ENCODE measurements around the gene CNTN4. TPM values are rescaled to one million over a fixed set of nuclear protein-coding genes. Genes with fewer than 3 reads are reported as not detected.

Gene CNTN4
- total RNA-seq, 1 experiment from 2014 or later, result 1.6 TPM

DNA sequence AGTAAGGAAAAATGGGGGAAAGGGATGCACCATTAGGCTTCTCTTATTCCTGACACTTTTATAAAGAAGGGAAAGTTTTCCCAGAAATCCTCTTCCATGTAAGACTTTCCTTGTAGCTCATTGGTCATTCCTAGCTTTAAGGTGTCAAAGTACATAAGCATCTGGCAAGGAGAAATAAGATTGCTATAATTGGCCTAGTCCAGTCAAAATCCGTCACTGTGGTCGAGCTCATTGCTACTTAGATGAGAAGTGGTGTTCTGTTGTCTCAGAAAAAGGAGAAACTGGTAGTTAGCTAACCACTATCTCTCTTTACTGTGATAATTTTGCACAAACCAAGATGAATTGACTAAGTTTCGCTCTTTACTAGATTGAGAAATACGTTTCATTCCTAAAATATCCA is 370.1 kb downstream of the CNTN4 start:
- no peak overlapping the region for H4K5ac ChIP-seq (ENCODE audit: insufficient read length, low read depth, low read length)
- no CpG with 5 or more reads among the region's 4 CpGs for WGBS (ENCODE audit: extremely low coverage, insufficient read length, low lambda C conversion rate)
- H3K27ac ChIP-seq (ENCODE audit: insufficient read length, low read depth, low read length), result no peak overlapping the region
- no peak overlapping the region for H3K27ac Mint-ChIP-seq
- H3K36me3 Mint-ChIP-seq (ENCODE audit: insufficient read depth in 1 of 3, low read depth in 3 of 3), result no peaks in the 10 kb centered on the region
- no peak overlapping the region for H2BK120ac ChIP-seq (ENCODE audit: low read depth, low read length, poor library complexity, severe bottlenecking)
- no peaks in the 10 kb centered on the region for H3K4me1 Mint-ChIP-seq
- H2AK5ac ChIP-seq (ENCODE audit: insufficient read length, low read length), result no peak overlapping the region
- H2BK5ac ChIP-seq (ENCODE audit: insufficient read length, low read length), result no peak overlapping the region
- H2BK12ac ChIP-seq (ENCODE audit: insufficient read length, low read depth, low read length), result no peak overlapping the region
- TF ChIP-seq, protein P1, sequence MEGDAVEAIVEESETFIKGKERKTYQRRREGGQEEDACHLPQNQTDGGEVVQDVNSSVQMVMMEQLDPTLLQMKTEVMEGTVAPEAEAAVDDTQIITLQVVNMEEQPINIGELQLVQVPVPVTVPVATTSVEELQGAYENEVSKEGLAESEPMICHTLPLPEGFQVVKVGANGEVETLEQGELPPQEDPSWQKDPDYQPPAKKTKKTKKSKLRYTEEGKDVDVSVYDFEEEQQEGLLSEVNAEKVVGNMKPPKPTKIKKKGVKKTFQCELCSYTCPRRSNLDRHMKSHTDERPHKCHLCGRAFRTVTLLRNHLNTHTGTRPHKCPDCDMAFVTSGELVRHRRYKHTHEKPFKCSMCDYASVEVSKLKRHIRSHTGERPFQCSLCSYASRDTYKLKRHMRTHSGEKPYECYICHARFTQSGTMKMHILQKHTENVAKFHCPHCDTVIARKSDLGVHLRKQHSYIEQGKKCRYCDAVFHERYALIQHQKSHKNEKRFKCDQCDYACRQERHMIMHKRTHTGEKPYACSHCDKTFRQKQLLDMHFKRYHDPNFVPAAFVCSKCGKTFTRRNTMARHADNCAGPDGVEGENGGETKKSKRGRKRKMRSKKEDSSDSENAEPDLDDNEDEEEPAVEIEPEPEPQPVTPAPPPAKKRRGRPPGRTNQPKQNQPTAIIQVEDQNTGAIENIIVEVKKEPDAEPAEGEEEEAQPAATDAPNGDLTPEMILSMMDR (conservative IDR thresholded peaks at IDR 0.05), result no peak
- H3K23ac ChIP-seq (ENCODE audit: insufficient read length, low read depth, low read length), result no peak overlapping the region
- no peak overlapping the region for H4K8ac ChIP-seq (replicated peaks; ENCODE audit: insufficient read length, low read depth, low read length)
- no peak overlapping the region for H3K4ac ChIP-seq (ENCODE audit: low read depth, low read length)
- no peak overlapping the region for H3K4me3 Mint-ChIP-seq
- no peaks in the 10 kb centered on the region for H3K79me2 ChIP-seq (ENCODE audit: insufficient read depth, low read length)
- H3T11ph ChIP-seq (ENCODE audit: low read length), result no peak overlapping the region
- no peak overlapping the region for H3K14ac ChIP-seq (ENCODE audit: insufficient read depth, low read length)
- H3K4me2 ChIP-seq (ENCODE audit: insufficient read depth, insufficient read length, low read length), result no peak overlapping the region
- no peak overlapping the region for H3K9ac ChIP-seq (ENCODE audit: extremely low read depth, insufficient read length, low read length)
- no peaks in the 10 kb centered on the region for H3K27me3 Mint-ChIP-seq (ENCODE audit: low read depth)
- no peaks in the 10 kb centered on the region for H3K4me1 ChIP-seq (ENCODE audit: insufficient read depth, low read length)
- H3K27me3 ChIP-seq (ENCODE audit: insufficient read depth, low read length), result no peaks in the 10 kb centered on the region
- H3K9me3 Mint-ChIP-seq, result no peaks in the 10 kb centered on the region
- no peaks in the 10 kb centered on the region for H3K79me1 ChIP-seq (ENCODE audit: insufficient read depth, low read depth, low read length, poor library complexity, severe bottlenecking)
- DNase-seq, result no peak
- H3K23me2 ChIP-seq (ENCODE audit: insufficient read length, low read depth, low read length, poor library complexity, severe bottlenecking), result no peaks in the 10 kb centered on the region
- no peak overlapping the region for H3K56ac ChIP-seq (ENCODE audit: insufficient read length, low read depth, low read length)
- H2BK20ac ChIP-seq (ENCODE audit: low read depth, low read length, poor library complexity, severe bottlenecking), result no peak overlapping the region
- no peak overlapping the region for H2BK15ac ChIP-seq (ENCODE audit: low read depth, low read length)
- no peaks in the 10 kb centered on the region for H4K20me1 ChIP-seq (ENCODE audit: control insufficient read depth, insufficient read depth, insufficient read length)
- H3K9me3 ChIP-seq (ENCODE audit: control insufficient read depth, low read depth, low read length), result no peaks in the 10 kb centered on the region
- no peak overlapping the region for H4K91ac ChIP-seq (ENCODE audit: insufficient read length, low read depth, low read length)
- H2AFZ ChIP-seq (ENCODE audit: low read length), result no peak overlapping the region
- H3K18ac ChIP-seq (ENCODE audit: insufficient read length, low read depth, low read length), result no peak overlapping the region

All from H9 (cell line).